HG03520 (cell line): ENCODE measurements around the gene COL4A4.
"Not testable (repeated sequence)": the region's sequence is repeated elsewhere in the genome, so short reads cannot be mapped to it uniquely, and the experiment has no call there.

Experiments
- ATAC-seq: cut with Tn5 transposase; IDR thresholded peaks from one replicate; pipeline ENCODE4 v1.9.1; 2021; ENCODE audit warnings: mild to moderate bottlenecking, moderate library complexity; ENCODE audit not compliant: unreplicated experiment

The COL4A4 gene

DNA sequence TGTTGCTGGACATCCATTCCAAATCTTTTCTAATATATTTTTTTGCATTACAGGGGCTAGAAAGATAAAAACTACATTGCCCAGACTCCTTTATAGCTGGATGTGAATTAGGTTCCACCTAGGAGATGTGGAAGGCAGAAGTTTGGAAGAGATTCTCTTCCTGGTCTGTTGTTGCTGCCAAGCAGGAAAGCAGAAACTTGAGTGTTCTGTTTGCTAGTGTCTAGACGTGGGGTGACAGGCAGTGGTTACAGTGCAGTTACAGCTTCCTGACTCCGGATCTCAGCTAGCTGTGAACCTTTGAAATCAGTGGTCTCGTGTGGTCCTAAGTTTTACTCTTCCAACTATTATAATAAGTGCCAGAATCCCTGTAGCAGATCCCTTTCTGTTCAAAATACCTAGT lies 46.2 kb downstream of the COL4A4 start:
- ATAC-seq: no peak

DNA sequence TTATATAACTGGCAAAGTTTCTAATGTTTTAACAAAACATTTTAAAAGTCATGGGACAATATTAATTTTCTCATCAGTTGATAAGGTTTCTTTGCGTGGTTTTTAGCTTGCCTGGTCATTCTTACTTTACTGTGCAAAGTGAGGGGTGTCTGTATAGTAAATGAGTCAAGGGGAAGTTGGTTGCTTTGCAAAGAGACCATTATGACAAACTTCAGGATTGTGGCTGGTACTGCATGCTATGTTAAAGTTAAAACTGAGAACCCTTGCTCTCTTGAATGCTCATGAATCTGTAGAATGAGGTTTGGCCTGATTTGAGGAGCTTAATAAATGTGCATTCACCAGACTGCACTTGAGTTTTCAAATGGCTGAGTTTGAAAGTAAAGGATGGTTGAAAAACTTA lies 47.0 kb downstream of the COL4A4 start:
- ATAC-seq: peak; percentile 85

DNA sequence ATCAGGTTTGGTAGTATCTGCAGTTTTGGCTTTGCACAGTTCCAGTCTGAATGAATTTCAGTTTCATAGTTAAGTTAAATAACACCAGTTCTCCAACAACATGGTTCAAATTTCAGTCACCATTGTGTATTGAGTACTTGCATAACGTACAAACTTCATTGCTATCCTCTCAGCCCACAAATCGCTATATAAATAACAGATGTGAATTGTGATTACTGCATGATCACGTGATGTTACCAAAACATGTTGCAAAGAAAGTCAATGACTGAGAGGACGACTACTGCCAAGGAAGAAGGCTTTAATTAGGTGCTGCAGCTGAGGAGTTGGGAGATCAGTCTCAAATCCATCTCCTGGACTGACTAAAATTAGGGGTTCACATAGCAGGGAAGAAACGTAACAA lies 48.2 kb downstream of the COL4A4 start:
- no peak for ATAC-seq

DNA sequence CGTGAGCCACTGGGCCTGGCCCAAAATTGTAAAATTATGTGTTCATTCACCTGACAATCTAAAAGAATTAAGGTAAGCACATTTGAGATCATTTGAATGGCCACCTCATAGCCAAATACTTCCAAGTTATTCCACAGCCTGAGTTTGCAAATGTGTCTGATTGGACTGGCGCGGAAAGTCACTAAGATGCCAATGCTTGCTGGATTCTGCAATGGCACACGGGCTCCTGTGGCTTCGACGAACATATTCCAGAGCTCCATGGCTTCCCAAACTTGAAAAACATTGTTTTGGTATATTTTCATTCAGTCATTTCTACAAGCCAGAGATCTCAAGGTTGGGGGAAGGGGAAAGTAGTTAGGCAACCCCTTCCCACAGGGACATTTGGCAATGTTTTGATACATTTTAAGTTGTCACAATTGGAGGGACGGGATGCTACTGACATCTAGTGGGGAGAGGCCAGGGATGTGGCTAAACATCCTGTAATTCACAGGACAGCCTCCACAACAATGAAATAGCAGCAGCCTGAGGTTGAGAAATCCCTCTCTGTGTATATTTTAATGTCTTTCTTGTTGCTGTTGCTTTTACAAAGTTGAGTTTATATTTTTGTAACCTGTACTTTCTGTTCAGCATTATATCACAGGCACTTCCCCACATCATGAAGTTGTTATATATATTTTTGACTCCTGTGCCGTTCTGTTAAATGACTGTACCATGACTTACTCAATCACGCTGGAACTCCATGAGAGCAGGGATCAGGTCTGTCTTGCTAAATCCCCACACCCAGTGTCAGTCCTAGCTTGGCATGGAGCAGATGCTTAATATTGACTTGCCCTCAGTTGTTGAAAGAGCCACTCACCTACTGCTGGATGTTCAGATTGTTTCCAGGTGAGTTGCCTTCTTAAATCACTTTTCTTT lies 56.9 kb downstream of the COL4A4 start:
- ATAC-seq: peak; percentile 74

DNA sequence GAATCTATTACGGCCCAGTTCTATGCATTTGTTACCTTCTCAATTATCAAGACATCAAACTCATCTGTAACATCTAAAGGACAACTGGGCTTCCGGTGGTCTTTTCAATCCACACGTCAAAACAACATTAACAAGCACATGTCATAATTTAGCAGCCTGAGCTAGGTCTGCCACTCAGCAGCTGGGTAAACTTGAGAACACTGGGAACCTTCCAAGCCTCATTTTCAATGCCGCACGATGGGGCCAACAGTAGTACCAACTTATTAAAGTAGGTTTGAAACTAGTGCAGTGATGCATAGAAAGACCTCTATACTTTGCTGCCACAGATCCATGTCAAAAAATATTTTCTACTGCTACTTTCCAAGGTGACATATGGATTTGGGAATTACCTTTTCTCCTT lies 60.4 kb downstream of the COL4A4 start:
- no peak for ATAC-seq

DNA sequence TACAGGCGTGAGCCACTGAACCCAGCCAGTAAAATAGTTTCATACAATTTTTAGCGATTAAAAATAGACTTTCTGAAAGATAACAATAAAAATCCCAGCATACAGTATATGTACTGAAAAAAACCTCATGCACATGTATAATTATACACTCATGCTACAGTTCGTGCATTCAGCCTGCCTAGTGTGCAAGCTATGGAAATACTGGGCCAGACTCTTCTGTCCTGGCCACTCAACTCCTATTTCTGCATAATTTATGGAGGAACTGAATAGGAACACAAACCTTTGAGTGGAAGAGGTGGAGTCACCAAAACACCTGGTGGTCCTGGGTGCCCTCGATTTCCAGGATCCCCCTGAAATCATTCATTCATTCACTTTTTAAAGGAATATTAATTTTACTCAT lies 64.7 kb downstream of the COL4A4 start:
- no peak for ATAC-seq

DNA sequence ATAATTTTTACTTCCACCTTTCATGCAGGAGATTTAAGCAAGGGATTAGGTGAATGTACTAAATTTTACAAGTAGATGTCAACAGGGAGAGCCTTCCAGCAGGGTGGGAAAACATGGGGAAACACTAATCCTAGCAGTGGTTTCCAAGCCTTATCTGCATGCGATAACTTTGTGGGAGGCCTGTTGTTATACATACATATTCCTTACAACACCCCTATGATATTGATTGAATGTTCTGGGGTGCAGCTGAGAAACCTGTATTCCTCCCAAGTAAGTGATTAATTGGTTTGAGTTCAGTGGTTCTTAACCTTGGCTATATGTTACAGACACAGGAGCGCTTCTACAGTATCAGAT lies 65.9 kb downstream of the COL4A4 start:
- no peak for ATAC-seq

DNA sequence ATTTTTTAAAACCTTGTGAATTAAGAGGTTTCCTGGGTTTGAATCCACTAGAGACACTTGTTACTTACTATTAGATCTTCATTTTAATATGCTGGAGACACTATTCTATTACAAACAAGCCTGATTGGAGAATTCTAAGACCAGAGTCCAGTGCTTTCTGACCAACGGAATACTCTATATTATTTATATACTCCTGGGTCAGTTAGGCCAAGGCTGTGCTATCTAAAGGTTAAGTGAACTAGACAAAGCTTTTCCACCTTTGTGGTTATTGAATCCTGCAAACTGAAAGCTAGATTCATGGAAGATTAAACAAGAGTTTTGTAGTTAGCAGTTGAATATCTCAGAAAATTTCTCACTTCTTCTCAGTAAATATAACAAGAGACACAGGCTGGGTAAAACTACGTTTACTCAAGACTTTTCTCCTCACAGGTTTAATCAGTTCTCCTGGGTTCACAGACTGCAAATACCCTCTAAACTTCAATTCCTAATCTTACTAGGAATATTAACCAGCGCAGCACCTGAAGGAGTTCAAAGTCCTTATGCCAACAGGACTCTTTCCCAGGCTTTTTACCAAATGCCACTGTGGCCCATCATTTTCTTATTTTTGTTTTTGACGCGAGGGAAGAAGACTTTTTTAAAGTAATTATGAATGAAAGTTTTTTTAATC lies 66.4 kb downstream of the COL4A4 start:
- ATAC-seq: no peak

DNA sequence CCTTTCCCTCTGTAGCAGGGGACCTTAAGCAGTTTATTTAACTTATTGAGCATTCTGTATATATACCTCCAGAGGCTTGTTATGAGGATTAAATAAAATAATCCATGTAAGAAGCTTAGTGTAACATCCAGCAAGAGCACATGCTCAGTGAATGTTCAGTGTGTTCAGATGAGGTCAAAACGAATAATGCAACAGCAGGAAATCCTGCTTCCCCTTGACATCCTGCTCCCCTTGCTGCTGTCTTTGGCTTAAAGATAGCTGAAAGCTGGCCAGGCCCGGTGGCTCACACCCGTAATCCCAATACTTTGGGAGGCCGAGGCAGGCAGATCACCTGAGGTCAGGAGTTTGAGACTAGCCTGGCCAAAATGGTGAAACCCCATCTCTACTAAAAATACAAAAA lies 68.7 kb downstream of the COL4A4 start:
- ATAC-seq: no peak

DNA sequence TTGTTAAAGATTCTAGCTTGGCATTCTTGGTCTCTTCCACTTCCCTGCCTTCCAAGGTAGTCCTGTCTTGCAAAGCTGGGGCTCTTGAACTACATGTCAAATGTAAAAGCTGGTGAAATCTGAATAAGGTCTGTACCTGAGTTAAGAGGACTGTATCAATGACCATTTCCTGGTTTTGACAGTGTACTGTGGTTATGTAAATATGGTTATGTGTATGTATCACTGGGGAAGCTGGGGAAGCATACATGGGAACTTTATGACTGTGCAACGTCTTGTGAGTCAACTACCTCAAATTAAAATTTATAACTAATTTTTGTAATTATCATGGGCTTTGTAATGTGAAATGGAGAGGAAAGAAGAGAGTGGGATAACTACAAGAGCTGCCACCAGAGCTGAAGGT lies 81.7 kb downstream of the COL4A4 start:
- peak; percentile 100 for ATAC-seq

DNA sequence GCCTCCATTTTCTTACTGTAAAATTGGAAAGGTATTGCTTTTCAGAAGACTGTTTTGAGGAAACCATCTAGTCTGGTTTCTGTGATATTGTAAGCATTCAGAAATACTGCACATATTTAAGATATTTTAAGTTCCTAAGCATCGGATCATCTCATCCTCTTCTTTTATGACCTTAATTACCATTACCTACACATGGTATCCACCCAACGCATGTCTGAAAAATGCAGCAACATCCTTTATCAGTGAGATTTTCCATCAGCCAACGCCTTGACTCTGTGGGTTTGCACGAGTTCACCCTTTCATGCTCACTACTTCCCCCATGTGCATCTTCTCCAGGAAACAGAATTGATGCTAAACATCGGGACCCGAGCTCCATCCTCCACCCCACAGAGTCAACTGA lies 84.3 kb downstream of the COL4A4 start:
- no peak for ATAC-seq

DNA sequence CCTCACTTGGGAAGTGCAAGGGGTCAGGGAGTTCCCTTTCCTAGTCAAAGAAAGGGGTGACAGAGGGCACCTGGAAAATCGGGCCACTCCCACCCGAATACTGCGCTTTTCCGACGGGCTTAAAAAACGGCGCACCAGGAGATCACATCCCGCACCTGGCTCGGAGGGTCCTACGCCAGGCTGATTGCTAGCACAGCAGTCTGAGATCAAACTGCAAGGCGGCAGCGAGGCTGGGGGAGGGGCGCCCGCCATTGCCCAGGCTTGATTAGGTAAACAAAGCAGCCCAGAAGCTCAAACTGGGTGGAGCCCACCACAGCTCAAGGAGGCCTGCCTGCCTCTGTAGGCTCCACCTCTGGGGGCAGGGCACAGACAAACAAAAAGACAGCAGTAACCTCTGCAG lies 98.9 kb downstream of the COL4A4 start:
- ATAC-seq: not testable (repeated sequence)

DNA sequence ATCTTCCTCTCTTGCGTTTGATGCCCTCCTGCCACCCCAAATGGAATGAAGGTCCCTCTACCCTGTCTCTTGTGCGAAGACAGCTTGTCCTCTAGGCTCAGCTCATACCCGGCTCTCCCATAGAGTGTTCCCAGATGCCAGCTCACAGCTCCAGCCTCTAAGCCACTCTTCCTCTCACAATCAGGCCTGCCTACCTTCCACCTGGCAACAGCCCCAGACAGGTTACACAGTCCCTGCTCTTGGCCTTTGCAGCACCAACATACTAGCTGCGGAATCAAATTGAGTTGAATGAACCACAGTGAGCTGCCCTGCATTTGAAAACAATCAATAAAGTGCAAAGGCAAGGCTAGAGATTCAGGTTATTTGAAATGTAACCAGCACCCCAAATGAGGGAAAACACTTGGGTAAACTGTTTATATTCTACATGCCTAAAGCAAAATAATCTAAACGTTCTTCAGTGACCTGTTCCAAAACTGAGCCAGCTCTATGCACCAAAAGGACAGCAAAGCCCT lies 105.1 kb downstream of the COL4A4 start:
- no peak for ATAC-seq

DNA sequence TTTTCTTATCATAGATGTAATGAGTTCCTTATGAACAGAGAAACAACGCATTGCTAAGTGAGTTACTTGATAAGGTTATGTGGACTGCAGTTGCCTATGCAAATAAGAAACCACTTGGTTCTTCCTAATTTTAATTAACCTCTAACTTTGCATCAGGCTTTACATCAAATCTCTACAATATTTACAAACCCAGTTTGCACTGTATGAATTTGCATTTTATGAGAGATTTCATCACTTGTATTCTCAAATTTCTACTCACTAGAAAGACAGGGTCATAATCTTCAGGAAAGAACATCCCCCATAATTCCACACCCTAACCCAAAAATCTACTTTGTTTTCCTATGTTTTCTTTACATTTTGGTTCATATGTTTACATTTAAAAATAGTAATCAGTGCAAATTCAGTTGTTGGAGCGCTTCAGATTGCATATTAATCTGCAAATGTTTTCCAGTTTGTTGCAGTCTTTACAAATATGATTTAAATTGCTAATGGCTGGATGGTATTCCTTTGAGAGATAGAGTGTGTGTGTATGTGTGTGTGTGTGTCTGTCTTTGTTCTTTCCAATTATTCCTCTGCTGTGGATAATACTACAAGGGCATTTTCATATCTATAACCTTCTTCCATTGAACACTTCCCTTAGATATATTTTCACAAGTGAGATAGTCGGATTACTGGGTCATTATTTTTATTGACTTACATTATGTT lies 106.1 kb downstream of the COL4A4 start:
- ATAC-seq: no peak

DNA sequence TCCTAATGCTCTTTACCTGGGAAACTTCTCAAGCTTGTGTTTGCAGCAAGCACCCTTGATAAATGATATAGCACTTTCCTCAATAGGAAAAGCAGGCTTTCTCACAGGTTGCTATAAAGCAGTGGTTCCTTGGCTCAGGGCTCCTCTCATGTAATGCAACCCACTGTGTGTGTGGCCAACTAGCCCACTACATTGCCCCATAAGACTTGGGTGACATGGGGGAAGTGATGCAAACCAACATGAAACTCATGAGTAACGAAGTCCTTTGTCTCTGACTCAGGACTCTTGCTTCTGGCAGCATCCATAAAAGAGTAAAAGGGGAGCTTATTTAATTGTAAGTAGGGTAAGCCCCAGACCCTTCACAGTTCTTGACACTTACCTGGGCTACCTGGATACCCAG lies 106.9 kb downstream of the COL4A4 start:
- no peak for ATAC-seq

DNA sequence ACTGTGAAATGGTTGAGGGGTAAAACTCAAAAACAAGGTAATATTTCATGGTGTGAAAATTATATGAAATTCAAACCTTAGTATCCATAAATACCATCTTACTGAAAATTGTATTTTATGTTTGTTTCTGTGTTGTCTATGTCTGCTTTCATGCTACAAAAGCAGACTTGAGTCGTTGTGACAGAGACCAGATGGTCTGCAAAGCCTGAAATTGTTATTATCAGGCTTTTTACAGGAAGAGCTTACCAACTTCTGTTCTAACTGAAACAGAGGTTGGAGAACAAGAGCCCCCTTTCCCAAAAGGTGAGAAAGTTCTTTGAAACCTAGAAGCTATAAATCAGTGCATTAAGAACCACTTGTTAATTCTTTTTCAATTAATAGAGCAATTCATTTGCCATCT lies 110.0 kb downstream of the COL4A4 start:
- ATAC-seq: no peak

DNA sequence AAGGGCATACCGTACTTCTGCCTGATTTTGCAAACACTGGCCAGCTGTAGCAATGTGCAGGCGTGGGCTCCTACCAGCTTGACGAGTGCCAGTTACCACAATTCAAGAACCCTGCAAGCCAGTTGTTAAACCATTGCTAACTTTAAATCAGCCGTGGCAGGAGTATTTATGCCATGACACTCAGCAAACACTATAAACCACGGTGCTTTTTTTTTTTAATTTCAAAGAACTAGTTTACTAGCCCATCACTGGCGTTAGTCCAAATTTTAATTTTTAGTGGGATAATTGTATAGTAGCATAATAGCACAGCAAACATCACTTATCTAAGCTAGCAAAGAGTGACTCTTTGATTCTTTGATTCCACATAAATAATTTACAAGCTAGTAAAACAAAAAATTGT lies 111.1 kb downstream of the COL4A4 start:
- ATAC-seq: no peak

DNA sequence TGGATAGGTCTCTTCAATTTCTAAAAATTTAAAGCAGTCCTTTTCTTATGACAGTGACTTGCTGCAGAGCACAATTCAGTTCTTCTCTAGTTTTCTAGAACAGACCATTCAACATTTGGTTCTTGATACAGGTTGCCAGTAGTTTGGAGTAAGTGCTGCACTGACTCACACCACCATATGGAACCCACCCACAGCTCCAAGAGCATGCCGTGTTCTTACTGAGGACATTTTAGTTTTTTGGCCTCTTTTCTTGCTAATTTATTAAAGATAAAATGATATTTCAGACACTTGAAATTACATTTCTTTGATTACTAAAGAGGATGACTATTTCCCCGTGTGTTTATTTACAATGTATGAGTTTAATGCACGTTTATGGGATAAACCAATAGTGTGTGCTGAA lies 120.0 kb downstream of the COL4A4 start:
- no peak for ATAC-seq

DNA sequence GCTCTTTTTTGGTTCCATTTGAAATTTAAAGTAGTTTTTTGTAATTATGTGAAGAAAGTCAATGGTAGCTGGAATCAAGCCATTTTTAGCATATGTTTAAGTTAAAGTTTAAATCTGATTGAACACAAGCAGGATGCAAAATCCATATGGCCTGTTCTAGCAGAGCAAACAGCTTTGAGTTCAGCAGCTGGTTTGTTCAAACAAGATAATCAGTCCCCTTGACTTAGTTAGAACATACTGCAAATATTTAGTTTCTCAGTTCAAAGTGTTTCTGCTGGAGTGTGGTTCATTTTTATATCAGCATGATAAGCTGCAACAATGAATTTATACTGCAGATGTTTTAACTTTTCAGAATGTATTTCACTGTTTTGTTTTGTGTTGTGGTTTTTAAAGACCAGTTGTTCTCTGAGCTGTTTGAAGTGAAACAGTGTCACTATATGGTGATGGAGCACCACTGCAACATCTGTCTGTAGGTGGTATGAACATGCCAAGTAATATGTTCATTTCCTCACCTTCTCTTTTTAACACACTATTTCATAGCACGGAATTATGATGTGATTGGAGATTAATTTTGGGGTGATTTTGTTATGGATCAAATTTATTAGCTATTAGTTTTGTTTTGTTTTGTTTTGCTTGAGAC lies 125.3 kb downstream of the COL4A4 start:
- no peak for ATAC-seq

DNA sequence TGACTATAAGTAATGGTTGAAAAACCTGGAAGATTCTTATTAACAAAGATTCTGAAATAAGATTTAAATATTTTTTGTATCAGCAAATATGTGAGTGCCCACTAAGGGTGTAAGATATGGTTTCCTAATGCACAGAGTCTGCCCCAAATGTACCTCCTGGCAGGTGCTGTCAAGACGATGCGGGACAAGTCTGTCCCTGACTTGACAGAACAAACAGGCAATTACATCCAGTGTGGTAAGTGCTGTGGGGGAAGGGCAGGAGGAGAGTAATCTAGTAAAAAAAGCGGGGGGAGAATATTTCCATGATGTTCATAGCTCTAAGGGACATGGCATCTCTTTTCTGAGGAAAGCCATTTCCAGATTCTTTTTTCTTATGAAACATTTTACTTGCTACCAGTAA lies 127.5 kb downstream of the COL4A4 start:
- no peak for ATAC-seq

DNA sequence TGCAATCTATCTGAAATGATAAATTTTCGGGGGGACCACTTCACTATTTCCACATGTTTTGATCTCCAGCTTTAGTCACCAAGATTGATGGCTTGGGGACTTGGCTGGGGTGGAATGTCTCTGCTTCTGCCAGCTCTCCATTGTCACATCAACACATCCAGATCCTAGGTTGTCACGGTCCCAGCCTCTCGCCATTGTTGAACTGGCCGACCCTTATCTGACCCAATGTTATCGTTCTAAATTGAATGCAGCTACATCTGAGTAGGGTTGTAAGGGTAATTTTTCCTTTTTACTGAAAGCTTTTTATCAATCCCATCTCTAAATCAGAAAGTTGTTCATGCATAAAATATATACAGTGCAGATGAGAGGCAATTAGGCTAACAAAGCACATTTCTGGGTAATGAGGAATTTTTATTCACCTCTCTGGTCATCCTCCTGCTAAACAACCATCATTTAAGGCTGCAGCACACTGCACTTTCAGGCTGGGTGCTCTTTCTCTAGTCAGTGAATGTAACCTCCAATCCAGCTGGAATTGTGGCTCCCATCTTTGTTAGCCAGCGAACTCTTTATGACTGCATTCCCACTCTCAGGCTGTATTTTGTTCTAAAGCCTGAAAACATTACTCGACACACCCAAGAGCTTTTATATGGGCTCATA lies 128.2 kb downstream of the COL4A4 start:
- ATAC-seq: no peak
